Panc1 (cell line): ENCODE data around the gene ATG9A. TPM values are rescaled to one million over a fixed set of nuclear protein-coding genes. Genes with fewer than 3 reads are reported as not detected.

Experiments
- ATAC-seq: fragments of 200-7000 bp; cut with Tn5 transposase; 2 replicates; pipeline ENCODE4 v1.9.1; 2020; ENCODE audit warnings: mild to moderate bottlenecking, moderate library complexity
- BruUV-seq: library from RNA; stranded (reverse); fragments of 400-500 nt; replicated peaks from 2 replicates; lab custom pipeline; 2021; lab: Mats Ljungman, UMichigan
- CTCF ChIA-PET: fragments of 300-600 bp; sonication (Branson Sonifier 250); formaldehyde crosslinking; loops from one replicate; lab custom pipeline; 2022; ENCODE audit warnings: antibody characterized with exemption; lab: Charles Lee
- POLR2A ChIA-PET: fragments of 300-600 bp; sonication (Branson Sonifier 250); formaldehyde crosslinking; loops from one replicate; lab custom pipeline; 2022; ENCODE audit warnings: antibody characterized with exemption; lab: Charles Lee
- DNase-seq: peaks from one replicate; pipeline ENCODE4 v3.0.0-alpha.2; 2010; ENCODE audit warnings: low read depth, low spot score
- H3K27ac ChIP-seq: 2 replicates; pipeline ENCODE4 v1.5.1; 2011; ENCODE audit warnings: mild to moderate bottlenecking, low read length, inconsistent platforms
- H3K27me3 ChIP-seq: fragments of 200-500 bp; sonication (Bioruptor generic); 2 replicates; pipeline ENCODE4 v1.6.0; 2014; ENCODE audit warnings: low read length, inconsistent platforms; ENCODE audit not compliant: control insufficient read depth, insufficient read depth
- H3K36me3 ChIP-seq: fragments of 200-500 bp; sonication (Bioruptor generic); 2 replicates; pipeline ENCODE4 v1.5.1; 2014; ENCODE audit warnings: inconsistent platforms, mild to moderate bottlenecking, low read length, moderate library complexity; ENCODE audit not compliant: control insufficient read depth, insufficient read depth
- H3K4me1 ChIP-seq: 2 replicates; pipeline ENCODE4 v1.5.1; 2011; ENCODE audit warnings: inconsistent platforms, mild to moderate bottlenecking, low read length, moderate library complexity; ENCODE audit not compliant: control insufficient read depth, insufficient read depth
- H3K4me3 ChIP-seq, 2 experiments: 2 replicates each; pipeline ENCODE4 v1.5.1; 2011 to 2012; ENCODE audit warnings: low read depth in 2 of 2, low read length in 2 of 2, mild to moderate bottlenecking in 2 of 2, inconsistent platforms in 1 of 2, moderate library complexity in 1 of 2
- H3K9me3 ChIP-seq: fragments of 200-500 bp; sonication (Bioruptor generic); 2 replicates; pipeline ENCODE4 v1.5.1; 2014; ENCODE audit warnings: low read depth, mild to moderate bottlenecking, inconsistent platforms, low read length, moderate library complexity; ENCODE audit not compliant: control insufficient read depth, insufficient read depth
- POLR2AphosphoS5 ChIP-seq: IDR thresholded peaks from 2 replicates; pipeline ENCODE4 v1.6.1; 2012; ENCODE audit warnings: mild to moderate bottlenecking, low read depth, low read length, moderate library complexity
- REST ChIP-seq, 2 experiments: IDR thresholded peaks; 2 replicates each; pipeline ENCODE4 v1.6.1; 2011 to 2012; ENCODE audit warnings: low read depth in 2 of 2, control low read depth in 1 of 2, low read length in 1 of 2, mild to moderate bottlenecking in 1 of 2, moderate library complexity in 1 of 2; ENCODE audit not compliant: insufficient read depth in 1 of 2
- SIN3A ChIP-seq: IDR thresholded peaks from 2 replicates; pipeline ENCODE4 v1.6.1; 2012; ENCODE audit warnings: low read depth, mild to moderate bottlenecking, low read length, moderate library complexity, borderline replicate concordance; ENCODE audit not compliant: insufficient read depth
- TCF7L2 ChIP-seq: IDR thresholded peaks from 2 replicates; pipeline ENCODE4 v1.6.1; 2011; ENCODE audit warnings: mild to moderate bottlenecking, low read depth, low read length, inconsistent platforms
- in situ Hi-C: cut with HindIII; loops from 2 replicates; pipeline ENCODE4 v1.10.0; 2016; ENCODE audit warnings: low sequenced_read_pairs, low pct_unique_long_range_greater_than_20kb
- intact Hi-C: fragments of 100-400 bp; cut with micrococcal nuclease; formaldehyde crosslinking; loops from one replicate; pipeline ENCODE4 v1.10.0; 2022; ENCODE audit not compliant: unreplicated experiment
- total RNA-seq: library from RNA; stranded (reverse); gene quantifications from one replicate; pipeline ENCODE4 v1.2.1, GENCODE V29; 2021; ENCODE audit not compliant: unreplicated experiment
- TF ChIP-seq, protein P1 (sequence below): fragments of 450-650 bp; IDR thresholded peaks from 2 replicates; pipeline ENCODE4 v1.5.1; 2017; ENCODE audit warnings: mild to moderate bottlenecking

Gene ATG9A
- total RNA-seq, 1 experiment from 2014 or later, result 75.1 TPM

- no peaks in the 10 kb centered on the region for H3K9me3 ChIP-seq
- ChIA-PET CTCF (no interaction called here), POLR2A (no interaction called here)
- in situ Hi-C loops, result no loop called here
- no TSS peak for BruUV-seq
- DNase-seq, result no peak
- H3K36me3 ChIP-seq, result peaks cover 5% of the 10 kb centered on the region; the same call in 1 of the 2 replicates
- H3K27ac ChIP-seq, result no peak overlapping the region
- ATAC-seq, result no peak
- TF ChIP-seq, protein P1, sequence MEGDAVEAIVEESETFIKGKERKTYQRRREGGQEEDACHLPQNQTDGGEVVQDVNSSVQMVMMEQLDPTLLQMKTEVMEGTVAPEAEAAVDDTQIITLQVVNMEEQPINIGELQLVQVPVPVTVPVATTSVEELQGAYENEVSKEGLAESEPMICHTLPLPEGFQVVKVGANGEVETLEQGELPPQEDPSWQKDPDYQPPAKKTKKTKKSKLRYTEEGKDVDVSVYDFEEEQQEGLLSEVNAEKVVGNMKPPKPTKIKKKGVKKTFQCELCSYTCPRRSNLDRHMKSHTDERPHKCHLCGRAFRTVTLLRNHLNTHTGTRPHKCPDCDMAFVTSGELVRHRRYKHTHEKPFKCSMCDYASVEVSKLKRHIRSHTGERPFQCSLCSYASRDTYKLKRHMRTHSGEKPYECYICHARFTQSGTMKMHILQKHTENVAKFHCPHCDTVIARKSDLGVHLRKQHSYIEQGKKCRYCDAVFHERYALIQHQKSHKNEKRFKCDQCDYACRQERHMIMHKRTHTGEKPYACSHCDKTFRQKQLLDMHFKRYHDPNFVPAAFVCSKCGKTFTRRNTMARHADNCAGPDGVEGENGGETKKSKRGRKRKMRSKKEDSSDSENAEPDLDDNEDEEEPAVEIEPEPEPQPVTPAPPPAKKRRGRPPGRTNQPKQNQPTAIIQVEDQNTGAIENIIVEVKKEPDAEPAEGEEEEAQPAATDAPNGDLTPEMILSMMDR, result no peak
- TF ChIP-seq REST (IDR thresholded peaks at IDR 0.05; ENCODE audit: insufficient read depth in 1 of 2, low read depth in 2 of 2, low read length in 1 of 2) (no peak), SIN3A (no peak), TCF7L2 (no peak), POLR2AphosphoS5 (no peak)
- H3K4me3 ChIP-seq, result no peak overlapping the region
- no peaks in the 10 kb centered on the region for H3K27me3 ChIP-seq
- peaks cover 10% of the 10 kb centered on the region for H3K4me1 ChIP-seq
- intact Hi-C loops, result no loop called here
Measured at GRCh38 chr2:219220652-219221402, 8.6 kb downstream of the ATG9A start.

GRCh38 chr2:219219784-219220532, 9.5 kb downstream of the ATG9A start:
- TF ChIP-seq POLR2AphosphoS5 (no peak), SIN3A (no peak), REST (IDR thresholded peaks at IDR 0.05; ENCODE audit: insufficient read depth in 1 of 2, low read depth in 2 of 2, low read length in 1 of 2) (no peak), TCF7L2 (no peak)
- TF ChIP-seq, protein P1, result no peak
- no TSS peak for BruUV-seq
- in situ Hi-C loops, result no loop called here
- no peak for ATAC-seq
- ChIA-PET CTCF (no interaction called here), POLR2A (no interaction called here)
- Histone ChIP-seq H3K9me3 (no peaks in the 10 kb centered on the region), H3K27ac (no peak overlapping the region; the same call in 1 of the 2 replicates), H3K4me3 (no peak overlapping the region), H3K27me3 (no peaks in the 10 kb centered on the region), H3K4me1 (peaks cover 10% of the 10 kb centered on the region), H3K36me3 (peaks cover 5% of the 10 kb centered on the region; the same call in 1 of the 2 replicates)
- no peak for DNase-seq
- intact Hi-C loops, result loop anchor here (10.0 kb wide), 1 partner anchor 55 kb away; the partner anchor contains the start of gene NHEJ1
